ENCODE results near the gene ANGPTL5.

ANGPTL5 gene

DNA sequence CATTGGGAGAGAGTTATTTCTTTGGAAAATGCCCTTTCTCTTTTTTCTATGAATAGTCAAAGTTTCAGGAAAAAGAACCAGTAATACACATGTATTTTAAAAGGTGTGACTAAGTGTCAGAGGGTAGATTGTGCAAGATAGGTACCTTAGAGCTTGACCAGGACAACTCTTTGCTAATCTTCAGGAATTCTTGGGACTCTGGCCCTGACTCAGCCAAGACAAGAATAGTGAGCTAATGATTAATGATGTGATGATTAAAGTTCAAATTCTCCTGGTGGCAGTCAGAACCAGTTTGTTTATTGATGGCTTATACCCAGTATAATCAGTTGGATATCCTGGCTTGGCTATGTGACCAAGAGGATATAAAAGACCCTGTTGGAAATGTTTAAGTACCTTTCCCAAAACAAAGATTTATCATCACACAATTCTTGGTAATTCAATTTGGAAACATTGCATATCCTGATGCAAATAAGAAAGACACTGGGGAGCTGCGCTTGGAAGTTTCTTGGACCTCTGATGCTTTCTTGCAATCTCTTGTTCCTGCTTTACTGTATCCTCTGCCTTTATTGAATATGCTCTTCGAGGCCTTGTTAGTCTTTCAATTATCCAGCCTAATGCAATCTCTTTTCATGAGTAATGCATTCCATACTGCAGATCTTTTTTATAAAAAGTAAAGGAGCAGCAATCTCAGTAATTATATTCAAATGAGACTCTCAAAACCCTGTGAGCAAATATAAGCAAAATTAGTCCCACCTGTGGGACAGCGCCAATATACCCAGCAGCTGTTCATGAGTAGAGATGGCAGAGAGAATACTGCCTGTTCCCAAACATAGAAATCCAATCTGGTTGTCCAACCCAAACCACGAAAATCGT is 49.5 kb downstream of the ANGPTL5 start:
- Histone ChIP-seq H4K8ac (ENCODE audit: low read depth, low read length) (no peak overlapping the region), H3K36me3 (ENCODE audit: control insufficient read depth, insufficient read depth, low read length) (no peaks in the 10 kb centered on the region), H3K4me1 (ENCODE audit: control insufficient read depth, low read depth, low read length) (no peaks in the 10 kb centered on the region), H3K79me1 (ENCODE audit: low read length) (no peaks in the 10 kb centered on the region), H2BK15ac (replicated peaks; ENCODE audit: low read depth) (no peak overlapping the region), H3K27ac (ENCODE audit: low read depth, low read length) (peak overlapping the region; percentile 61), H4K5ac (ENCODE audit: low read length) (no peak overlapping the region), H3K4ac (ENCODE audit: low read depth, low read length) (no peak overlapping the region), H2BK5ac (ENCODE audit: low read length) (peak overlapping the region; percentile 41), H3K4me3 (ENCODE audit: low read length) (no peak overlapping the region), H3K23ac (ENCODE audit: low read length) (no peak overlapping the region), H3K18ac (ENCODE audit: low read length) (peak overlapping the region; percentile 39), H3K27me3 (ENCODE audit: insufficient read depth, low read length, poor library complexity) (no peaks in the 10 kb centered on the region), H2AK5ac (ENCODE audit: low read length) (no peak overlapping the region), H3K56ac (ENCODE audit: low read length) (no peak overlapping the region), H3K4me2 (ENCODE audit: low read length) (no peak overlapping the region), H2BK120ac (ENCODE audit: low read depth, low read length) (peak overlapping the region; percentile 61), H3K79me2 (ENCODE audit: control insufficient read depth, insufficient read depth, low read length) (no peaks in the 10 kb centered on the region), H3K9ac (ENCODE audit: low read length) (no peak overlapping the region)
- no CpG with 5 or more reads among the region's 5 CpGs for WGBS (ENCODE audit: extremely low coverage, insufficient coverage, low lambda C conversion rate)
- DNase-seq = peak; percentile 88

DNA sequence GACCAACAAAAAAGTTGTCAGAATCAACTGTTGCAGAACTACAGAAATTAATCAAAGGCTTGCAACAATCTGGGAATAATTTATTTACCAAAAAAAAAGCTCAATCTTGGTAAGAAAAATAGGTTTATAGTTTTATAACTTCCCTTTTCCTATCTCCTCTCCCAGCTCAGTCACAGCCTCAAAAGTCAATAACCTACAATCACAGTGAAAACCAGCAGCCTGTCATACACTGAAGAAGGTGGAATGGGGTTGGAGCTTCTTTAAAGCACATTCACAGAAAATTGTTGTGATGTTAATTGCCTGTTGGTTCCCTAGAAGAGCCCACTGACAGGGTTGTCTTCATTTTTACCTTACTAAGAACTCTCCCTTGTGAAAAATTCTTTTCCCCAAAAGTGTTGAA is 52.2 kb downstream of the ANGPTL5 start:
- peak overlapping the region; percentile 17 for H3K56ac ChIP-seq (ENCODE audit: low read length)
- H3K27ac ChIP-seq (ENCODE audit: low read depth, low read length) = no peak overlapping the region

DNA sequence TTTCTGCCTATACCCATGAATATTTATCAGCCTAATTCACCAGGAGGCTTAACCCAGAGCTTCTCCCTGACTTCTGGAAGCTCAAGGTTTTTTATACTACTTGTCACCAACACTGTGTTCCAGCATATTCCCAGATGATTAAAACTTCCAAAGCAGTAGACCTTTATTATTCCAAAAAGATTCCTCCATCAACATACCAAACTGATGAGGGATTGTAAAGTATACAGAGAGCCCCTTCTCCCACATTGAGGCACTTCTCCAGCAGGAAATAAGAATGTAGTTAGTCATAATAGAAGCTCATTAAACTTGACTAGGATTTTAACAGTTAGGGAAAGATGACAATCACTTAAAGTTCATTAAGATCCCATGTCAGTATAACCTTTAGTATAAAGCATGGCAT is 53.0 kb downstream of the ANGPTL5 start:
- Histone ChIP-seq H2BK15ac (replicated peaks; ENCODE audit: low read depth) (no peak overlapping the region), H3K18ac (ENCODE audit: low read length) (no peak overlapping the region), H4K5ac (ENCODE audit: low read length) (no peak overlapping the region), H3K36me3 (ENCODE audit: control insufficient read depth, insufficient read depth, low read length) (no peaks in the 10 kb centered on the region), H3K9ac (ENCODE audit: low read length) (no peak overlapping the region), H3K27ac (ENCODE audit: low read depth, low read length) (no peak overlapping the region), H2BK5ac (ENCODE audit: low read length) (no peak overlapping the region), H4K8ac (ENCODE audit: low read depth, low read length) (no peak overlapping the region), H3K56ac (ENCODE audit: low read length) (no peak overlapping the region), H3K79me2 (ENCODE audit: control insufficient read depth, insufficient read depth, low read length) (no peaks in the 10 kb centered on the region), H3K4me2 (ENCODE audit: low read length) (no peak overlapping the region), H3K27me3 (ENCODE audit: insufficient read depth, low read length, poor library complexity) (no peaks in the 10 kb centered on the region), H2BK120ac (ENCODE audit: low read depth, low read length) (no peak overlapping the region), H3K4ac (ENCODE audit: low read depth, low read length) (no peak overlapping the region), H3K23ac (ENCODE audit: low read length) (no peak overlapping the region), H2AK5ac (ENCODE audit: low read length) (no peak overlapping the region), H3K4me1 (ENCODE audit: control insufficient read depth, low read depth, low read length) (no peaks in the 10 kb centered on the region), H3K79me1 (ENCODE audit: low read length) (no peaks in the 10 kb centered on the region), H3K4me3 (ENCODE audit: low read length) (no peak overlapping the region)
- peak; percentile 79 for DNase-seq

More for the DNA sequence above, 52.2 kb downstream of the ANGPTL5 start:
- Histone ChIP-seq H2AK5ac (ENCODE audit: low read length) (no peak overlapping the region), H3K18ac (ENCODE audit: low read length) (no peak overlapping the region), H3K79me2 (ENCODE audit: control insufficient read depth, insufficient read depth, low read length) (no peaks in the 10 kb centered on the region), H3K36me3 (ENCODE audit: control insufficient read depth, insufficient read depth, low read length) (no peaks in the 10 kb centered on the region), H3K4me3 (ENCODE audit: low read length) (no peak overlapping the region), H3K4me1 (ENCODE audit: control insufficient read depth, low read depth, low read length) (no peaks in the 10 kb centered on the region), H3K23ac (ENCODE audit: low read length) (no peak overlapping the region), H2BK5ac (ENCODE audit: low read length) (no peak overlapping the region), H2BK15ac (replicated peaks; ENCODE audit: low read depth) (no peak overlapping the region), H3K4ac (ENCODE audit: low read depth, low read length) (no peak overlapping the region), H4K5ac (ENCODE audit: low read length) (no peak overlapping the region), H3K9ac (ENCODE audit: low read length) (no peak overlapping the region), H3K79me1 (ENCODE audit: low read length) (no peaks in the 10 kb centered on the region), H3K27me3 (ENCODE audit: insufficient read depth, low read length, poor library complexity) (no peaks in the 10 kb centered on the region), H4K8ac (ENCODE audit: low read depth, low read length) (no peak overlapping the region), H3K4me2 (ENCODE audit: low read length) (no peak overlapping the region), H2BK120ac (ENCODE audit: low read depth, low read length) (no peak overlapping the region)
- DNase-seq = no peak

DNA sequence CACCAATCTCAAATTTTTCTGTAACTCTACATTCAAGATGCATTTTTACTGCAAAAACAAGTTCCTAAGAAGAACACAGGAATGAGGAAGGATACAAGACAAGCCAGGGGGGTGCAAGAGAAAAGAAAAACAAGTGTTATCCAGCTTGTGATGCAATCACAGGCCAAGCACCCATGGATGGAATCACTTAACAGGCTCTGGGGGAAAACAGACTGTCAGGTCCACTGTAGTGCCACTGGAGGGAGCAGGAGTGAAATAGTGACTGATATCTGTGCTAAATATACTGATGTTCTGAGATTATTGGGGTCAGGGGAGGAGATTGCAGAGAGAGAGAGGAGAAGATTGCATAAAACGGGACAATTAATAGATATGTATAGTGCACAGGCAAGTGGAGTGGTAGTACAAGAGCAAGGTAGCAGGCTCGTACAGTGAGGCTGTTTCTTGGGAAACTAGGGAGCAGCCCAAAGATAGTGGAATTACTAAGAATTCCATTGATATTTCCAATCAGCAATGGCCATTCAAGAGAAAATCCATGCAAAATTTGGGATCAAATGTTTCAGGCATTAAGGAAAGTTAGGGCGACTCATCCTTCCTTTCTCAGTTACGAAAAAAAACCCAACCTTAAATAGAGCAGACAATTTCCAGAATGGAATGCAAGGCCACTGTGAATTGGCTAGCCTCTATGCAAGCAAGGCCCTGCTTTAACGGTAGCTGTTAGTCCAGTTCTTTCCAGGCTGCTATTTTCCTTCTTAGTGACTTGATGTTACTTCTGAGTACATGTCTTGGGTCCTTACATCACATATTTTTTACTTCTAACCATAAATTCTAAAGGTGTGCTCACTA is 53.7 kb downstream of the ANGPTL5 start:
- no peaks in the 10 kb centered on the region for H3K4me1 ChIP-seq (ENCODE audit: control insufficient read depth, low read depth, low read length)
- no peak overlapping the region for H3K9ac ChIP-seq (ENCODE audit: low read length)
- peak; percentile 90 for DNase-seq
- H3K4ac ChIP-seq (ENCODE audit: low read depth, low read length) = no peak overlapping the region
- H3K18ac ChIP-seq (ENCODE audit: low read length) = no peak overlapping the region
- H3K79me1 ChIP-seq (ENCODE audit: low read length) = no peaks in the 10 kb centered on the region
- H3K79me2 ChIP-seq (ENCODE audit: control insufficient read depth, insufficient read depth, low read length) = no peaks in the 10 kb centered on the region
- no peaks in the 10 kb centered on the region for H3K36me3 ChIP-seq (ENCODE audit: control insufficient read depth, insufficient read depth, low read length)
- no peak overlapping the region for H3K4me2 ChIP-seq (ENCODE audit: low read length)
- no peak overlapping the region for H3K23ac ChIP-seq (ENCODE audit: low read length)
- no peak overlapping the region for H3K4me3 ChIP-seq (ENCODE audit: low read length)
- no peak overlapping the region for H2AK5ac ChIP-seq (ENCODE audit: low read length)
- H4K8ac ChIP-seq (ENCODE audit: low read depth, low read length) = no peak overlapping the region
- H3K27ac ChIP-seq (ENCODE audit: low read depth, low read length) = peak overlapping the region; percentile 39
- no peak overlapping the region for H4K5ac ChIP-seq (ENCODE audit: low read length)
- H2BK120ac ChIP-seq (ENCODE audit: low read depth, low read length) = no peak overlapping the region
- no peak overlapping the region for H2BK15ac ChIP-seq (replicated peaks; ENCODE audit: low read depth)
- H3K27me3 ChIP-seq (ENCODE audit: insufficient read depth, low read length, poor library complexity) = no peaks in the 10 kb centered on the region
- H3K56ac ChIP-seq (ENCODE audit: low read length) = no peak overlapping the region
- WGBS (ENCODE audit: extremely low coverage, insufficient coverage, low lambda C conversion rate) = no CpG with 5 or more reads among the region's 5 CpGs
- no peak overlapping the region for H2BK5ac ChIP-seq (ENCODE audit: low read length)

DNA sequence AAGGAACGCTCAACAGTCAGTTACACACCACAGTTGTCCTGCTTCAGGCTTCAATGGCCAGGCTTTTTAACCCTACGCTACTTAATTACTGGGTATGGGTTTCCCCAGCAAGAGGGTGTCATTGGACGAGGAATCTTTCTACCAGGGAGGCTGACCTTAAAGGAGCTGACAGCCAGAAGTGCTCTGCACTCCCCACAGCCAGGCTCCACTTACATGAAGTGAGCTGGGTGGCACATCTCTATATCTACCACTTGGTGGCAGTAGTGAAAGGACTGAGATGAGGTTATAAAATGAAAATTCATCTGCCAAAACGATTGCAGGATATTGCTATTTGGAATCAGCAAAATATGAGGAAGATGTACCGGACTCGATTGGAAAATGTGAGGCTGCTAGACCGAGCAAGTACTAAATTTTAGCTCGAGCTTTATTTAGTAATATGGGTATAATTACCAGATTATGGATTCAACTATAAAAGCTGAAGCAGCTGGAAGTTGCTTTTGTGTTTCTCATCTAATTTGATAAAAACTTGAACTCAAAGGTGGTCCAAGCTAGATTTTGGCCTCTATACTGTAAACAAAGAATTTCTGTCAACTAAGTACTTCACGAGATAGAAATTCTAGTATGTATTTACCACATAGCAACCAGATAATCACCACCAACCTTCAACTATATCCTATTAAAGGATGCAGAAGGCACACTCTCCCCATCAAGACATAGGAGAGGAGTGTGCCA is 55.5 kb downstream of the ANGPTL5 start:
- Histone ChIP-seq H3K36me3 (ENCODE audit: control insufficient read depth, insufficient read depth, low read length) (no peaks in the 10 kb centered on the region), H2AK5ac (ENCODE audit: low read length) (no peak overlapping the region), H3K18ac (ENCODE audit: low read length) (no peak overlapping the region), H3K4me1 (ENCODE audit: control insufficient read depth, low read depth, low read length) (no peaks in the 10 kb centered on the region), H4K5ac (ENCODE audit: low read length) (no peak overlapping the region), H3K27me3 (ENCODE audit: insufficient read depth, low read length, poor library complexity) (no peaks in the 10 kb centered on the region), H3K4me3 (ENCODE audit: low read length) (no peak overlapping the region), H3K79me1 (ENCODE audit: low read length) (no peaks in the 10 kb centered on the region), H3K9ac (ENCODE audit: low read length) (no peak overlapping the region), H3K4me2 (ENCODE audit: low read length) (no peak overlapping the region), H3K79me2 (ENCODE audit: control insufficient read depth, insufficient read depth, low read length) (no peaks in the 10 kb centered on the region), H2BK5ac (ENCODE audit: low read length) (no peak overlapping the region), H4K8ac (ENCODE audit: low read depth, low read length) (no peak overlapping the region), H2BK15ac (replicated peaks; ENCODE audit: low read depth) (no peak overlapping the region), H3K4ac (ENCODE audit: low read depth, low read length) (no peak overlapping the region), H2BK120ac (ENCODE audit: low read depth, low read length) (no peak overlapping the region), H3K56ac (ENCODE audit: low read length) (no peak overlapping the region), H3K27ac (ENCODE audit: low read depth, low read length) (no peak overlapping the region), H3K23ac (ENCODE audit: low read length) (no peak overlapping the region)
- no CpG with 5 or more reads among the region's 9 CpGs for WGBS (ENCODE audit: extremely low coverage, insufficient coverage, low lambda C conversion rate)
- DNase-seq = peak; percentile 83

Measured in mesendoderm (in vitro differentiated cells).